HepG2 (cell line): ENCODE measurements around the gene TIMM23. TPM values are rescaled to one million over a fixed set of nuclear protein-coding genes. Genes with fewer than 3 reads are reported as not detected.

ENCODE experiments used
- FOXP4 ChIP-seq: sonication (generic); formaldehyde crosslinking; IDR thresholded peaks from 2 replicates; pipeline ENCODE4 v1.4.0; 2020; ENCODE audit warnings: missing genetic modification reagents
- KLF11 ChIP-seq: IDR thresholded peaks from 2 replicates; pipeline ENCODE4 v1.6.1; 2016; ENCODE audit warnings: missing compliant biosample characterization
- NFATC3 ChIP-seq: sonication (generic); formaldehyde crosslinking; IDR thresholded peaks from 2 replicates; pipeline ENCODE4 v1.5.1; 2020; ENCODE audit warnings: mild to moderate bottlenecking, missing genetic modification reagents
- PAXIP1 ChIP-seq: sonication (generic); formaldehyde crosslinking; conservative IDR thresholded peaks from 2 replicates; pipeline ENCODE4 v1.4.0; 2020; ENCODE audit warnings: mild to moderate bottlenecking, missing genetic modification reagents, moderate library complexity
- RARA ChIP-seq: IDR thresholded peaks from 2 replicates; pipeline ENCODE4 v1.6.1; 2016; ENCODE audit warnings: missing genetic modification reagents, missing compliant biosample characterization
- TGIF2 ChIP-seq: IDR thresholded peaks from 2 replicates; pipeline ENCODE4 v1.6.1; 2016; ENCODE audit warnings: control low read depth, missing compliant biosample characterization
- THAP9 ChIP-seq: sonication (generic); formaldehyde crosslinking; IDR thresholded peaks from 2 replicates; pipeline ENCODE4; 2020; ENCODE audit warnings: missing genetic modification reagents, mild to moderate bottlenecking, borderline replicate concordance
- YEATS4 ChIP-seq: sonication (generic); formaldehyde crosslinking; IDR thresholded peaks from 2 replicates; pipeline ENCODE4 v1.4.0; 2020; ENCODE audit warnings: missing genetic modification reagents, borderline replicate concordance
- ZNF263 ChIP-seq: sonication (generic); formaldehyde crosslinking; IDR thresholded peaks from 2 replicates; pipeline ENCODE4 v1.4.0; 2020; ENCODE audit warnings: missing genetic modification reagents
- ZNF264 ChIP-seq: sonication (generic); formaldehyde crosslinking; IDR thresholded peaks from 2 replicates; pipeline ENCODE4 v1.4.0; 2020; ENCODE audit warnings: missing genetic modification reagents
- ZNF446 ChIP-seq: sonication (generic); formaldehyde crosslinking; IDR thresholded peaks from 2 replicates; pipeline ENCODE4 v1.5.0; 2020; ENCODE audit warnings: mild to moderate bottlenecking, missing genetic modification reagents
- ZNF574 ChIP-seq: sonication (generic); formaldehyde crosslinking; IDR thresholded peaks from 2 replicates; pipeline ENCODE4 v1.4.0; 2020; ENCODE audit warnings: missing genetic modification reagents
- ZNF746 ChIP-seq: sonication (generic); formaldehyde crosslinking; IDR thresholded peaks from 2 replicates; pipeline ENCODE4 v1.8.0; 2022; ENCODE audit warnings: mild to moderate bottlenecking, missing genetic modification reagents
- ZZZ3 ChIP-seq: sonication (generic); formaldehyde crosslinking; IDR thresholded peaks from 2 replicates; pipeline ENCODE4 v1.4.0; 2020; ENCODE audit warnings: missing genetic modification reagents, mild to moderate bottlenecking, borderline replicate concordance
- polyA plus RNA-seq, 8 experiments: library from polyadenylated mRNA; depleted of rRNA in 3 of 8; stranded (reverse) in 7 of 8; unstranded in 1 of 8; fragments of >200 nt; fragmentation: Illumina TruSeq in 4 of 8; extraction: Trizol in 4 of 8; gene quantifications; 2 replicates each; pipeline versions ENCODE4 v1.2.1 to v1.2.3, GENCODE V29; 2011 to 2016; ENCODE audit warnings: low read depth in 4 of 8, missing spikeins in 1 of 8, mixed read lengths in 1 of 8; ENCODE audit not compliant: insufficient read depth in 1 of 8
- total RNA-seq, 5 experiments: library from RNA; depleted of rRNA; stranded (reverse); fragments of >200 nt; fragmentation: Illumina TruSeq; extraction: Trizol; gene quantifications; 2 replicates each; pipeline ENCODE4 v1.2.3, GENCODE V29; 2016; ENCODE audit warnings: low read depth in 1 of 5
- TF ChIP-seq, protein P1 (sequence below): sonication (generic); formaldehyde crosslinking; IDR thresholded peaks from 2 replicates; pipeline ENCODE4 v1.5.1; 2020; ENCODE audit warnings: mild to moderate bottlenecking, moderate library complexity, missing genetic modification reagents

The TIMM23 gene
- total and polyA plus RNA-seq, 2 of the 13 experiments (the other 11 are each of a cell fraction or from before 2014, with no cell fraction given) = 80.2 to 98.6 TPM

GRCh38 chr10:45972106-45972812 is at the start of gene TIMM23 (continued):
- TF ChIP-seq PAXIP1 (peak; percentile 38; the same call in 1 of the 2 replicates), ZNF746 (peak; percentile 38; the same call in 1 of the 2 replicates), KLF11 (CRISPR knock-in tag) (0 out of 2 replicates have a peak, but pooled peaks have one; percentile 34), ZNF264 (peak; percentile 95), NFATC3 (0 out of 2 replicates have a peak, but pooled peaks have one; percentile 50), ZNF263 (peak; percentile 11; the same call in 1 of the 2 replicates), TGIF2 (CRISPR knock-in tag) (peak; percentile 45; the same call in 1 of the 2 replicates), RARA (CRISPR knock-in tag) (peak; percentile 28; the same call in 1 of the 2 replicates), ZNF446 (peak; percentile 43; the same call in 1 of the 2 replicates), THAP9 (peak; percentile 73; the same call in 1 of the 2 replicates), FOXP4 (peak; percentile 28), ZNF574 (CRISPR knock-in tag) (peak; percentile 92), ZZZ3 (peak; percentile 75; the same call in 1 of the 2 replicates), YEATS4 (CRISPR knock-in tag) (peak; percentile 86)
- TF ChIP-seq, protein P1, sequence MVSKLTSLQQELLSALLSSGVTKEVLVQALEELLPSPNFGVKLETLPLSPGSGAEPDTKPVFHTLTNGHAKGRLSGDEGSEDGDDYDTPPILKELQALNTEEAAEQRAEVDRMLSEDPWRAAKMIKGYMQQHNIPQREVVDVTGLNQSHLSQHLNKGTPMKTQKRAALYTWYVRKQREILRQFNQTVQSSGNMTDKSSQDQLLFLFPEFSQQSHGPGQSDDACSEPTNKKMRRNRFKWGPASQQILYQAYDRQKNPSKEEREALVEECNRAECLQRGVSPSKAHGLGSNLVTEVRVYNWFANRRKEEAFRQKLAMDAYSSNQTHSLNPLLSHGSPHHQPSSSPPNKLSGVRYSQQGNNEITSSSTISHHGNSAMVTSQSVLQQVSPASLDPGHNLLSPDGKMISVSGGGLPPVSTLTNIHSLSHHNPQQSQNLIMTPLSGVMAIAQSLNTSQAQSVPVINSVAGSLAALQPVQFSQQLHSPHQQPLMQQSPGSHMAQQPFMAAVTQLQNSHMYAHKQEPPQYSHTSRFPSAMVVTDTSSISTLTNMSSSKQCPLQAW (CRISPR knock-in tag) = peak; percentile 89; the same call in 1 of the 2 replicates
